Suprapubic skin (tissue), 4 donors: ENCODE measurements around the gene PLAAT4. TPM values are rescaled to one million over a fixed set of nuclear protein-coding genes. Genes with fewer than 3 reads are reported as not detected.

ENCODE experiments used
- DNase-seq, 2 donors: peaks; one replicate each; pipeline ENCODE4 v3.0.0-alpha.2; 2019; ENCODE audit warnings: low spot score in 2 of 2
- H3K27ac ChIP-seq: fragments of 200-600 bp; sonication (generic); one replicate; pipeline ENCODE4 v1.5.1; 2019
- H3K27me3 ChIP-seq: fragments of 200-600 bp; sonication (generic); one replicate; pipeline ENCODE4 v1.5.1; 2019
- H3K36me3 ChIP-seq: fragments of 200-600 bp; sonication (generic); one replicate; pipeline ENCODE4 v1.5.1; 2019
- H3K4me1 ChIP-seq: fragments of 200-600 bp; sonication (generic); one replicate; pipeline ENCODE4 v1.5.1; 2019
- H3K4me3 ChIP-seq: fragments of 200-600 bp; sonication (generic); one replicate; pipeline ENCODE4 v1.5.1; 2019; ENCODE audit warnings: mild to moderate bottlenecking
- H3K9me3 ChIP-seq: fragments of 200-600 bp; sonication (generic); one replicate; pipeline ENCODE4 v1.5.1; 2019
- EP300 ChIP-seq: sonication (generic); formaldehyde crosslinking; IDR thresholded peaks from one replicate; pipeline ENCODE4 v1.6.1; 2017; ENCODE audit warnings: antibody characterized with exemption
- POLR2A ChIP-seq, 2 donors: fragments of 450-650 bp; IDR thresholded peaks; one replicate each; pipeline ENCODE4 v1.6.1; 2017; ENCODE audit warnings: antibody characterized with exemption in 2 of 2, mild to moderate bottlenecking in 2 of 2, moderate library complexity in 2 of 2
- POLR2AphosphoS5 ChIP-seq, 3 donors: sonication (generic); formaldehyde crosslinking; IDR thresholded peaks; one replicate each; pipeline ENCODE4 v1.6.1; 2017; ENCODE audit warnings: antibody characterized with exemption in 3 of 3
- whole genome bisulfite sequencing: methylation state at CpG from one replicate; pipeline ENCODE4 v1.1.5; 2018; 5-methylcytosine and 5-hydroxymethylcytosine counted together
- total RNA-seq, 4 donors: library from RNA; depleted of rRNA; stranded (reverse); fragments of >200 nt; gene quantifications; one replicate each; pipeline ENCODE4 v1.1.0, GENCODE V29; 2016
- TF ChIP-seq, protein P1 (sequence below), 2 donors: fragments of 200-600 bp in 1 of 2; fragments of 450-650 bp in 1 of 2; sonication (generic) in 1 of 2; IDR thresholded peaks; one replicate each; pipeline ENCODE4 v1.5.1; 2016 to 2019; ENCODE audit warnings: antibody characterized with exemption in 2 of 2, mild to moderate bottlenecking in 1 of 2, moderate library complexity in 1 of 2

The PLAAT4 gene
- total RNA-seq, 4 donors from 2014 or later = 3.3 to 14.1 (median 4.6) TPM; not detected in 1

DNA sequence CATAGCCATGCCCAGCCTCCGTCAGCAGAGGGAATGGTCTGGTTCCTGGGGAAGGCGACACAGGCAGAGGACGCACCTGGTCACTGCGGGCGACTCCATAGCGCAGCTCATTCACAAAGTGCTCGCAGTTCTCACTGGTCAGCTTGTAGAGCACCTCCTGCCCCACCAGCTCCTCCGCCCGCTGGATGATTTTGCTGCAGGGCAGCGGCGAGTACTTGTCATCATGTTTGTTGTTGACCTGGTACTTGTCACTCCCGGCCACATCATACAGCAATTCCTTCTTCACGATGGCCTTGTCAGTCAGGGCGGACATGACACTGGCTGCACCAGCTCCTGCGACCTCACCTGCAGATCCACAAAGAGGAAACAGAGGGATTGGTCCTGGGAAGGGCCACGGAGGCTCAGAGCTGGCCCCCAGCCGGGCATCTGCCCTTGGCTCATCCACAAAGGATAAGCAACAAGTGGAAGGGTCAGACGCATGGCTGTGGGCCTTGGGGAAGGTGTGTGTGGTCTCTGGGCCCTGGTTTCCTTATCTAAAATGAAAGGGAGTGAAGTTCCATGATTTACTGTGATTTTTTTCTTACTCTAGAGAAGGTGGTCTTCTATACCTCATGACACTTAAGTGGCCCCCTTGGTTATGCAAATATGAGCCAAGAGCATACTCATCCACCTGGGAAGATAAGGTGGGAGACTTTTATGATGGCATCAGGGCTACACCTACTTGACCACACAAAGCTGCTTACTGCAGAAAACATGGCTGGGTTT lies 53.6 kb downstream of the PLAAT4 start:
- H3K4me3 ChIP-seq = no peak overlapping the region
- no peaks in the 10 kb centered on the region for H3K4me1 ChIP-seq
- TF ChIP-seq, protein P1, sequence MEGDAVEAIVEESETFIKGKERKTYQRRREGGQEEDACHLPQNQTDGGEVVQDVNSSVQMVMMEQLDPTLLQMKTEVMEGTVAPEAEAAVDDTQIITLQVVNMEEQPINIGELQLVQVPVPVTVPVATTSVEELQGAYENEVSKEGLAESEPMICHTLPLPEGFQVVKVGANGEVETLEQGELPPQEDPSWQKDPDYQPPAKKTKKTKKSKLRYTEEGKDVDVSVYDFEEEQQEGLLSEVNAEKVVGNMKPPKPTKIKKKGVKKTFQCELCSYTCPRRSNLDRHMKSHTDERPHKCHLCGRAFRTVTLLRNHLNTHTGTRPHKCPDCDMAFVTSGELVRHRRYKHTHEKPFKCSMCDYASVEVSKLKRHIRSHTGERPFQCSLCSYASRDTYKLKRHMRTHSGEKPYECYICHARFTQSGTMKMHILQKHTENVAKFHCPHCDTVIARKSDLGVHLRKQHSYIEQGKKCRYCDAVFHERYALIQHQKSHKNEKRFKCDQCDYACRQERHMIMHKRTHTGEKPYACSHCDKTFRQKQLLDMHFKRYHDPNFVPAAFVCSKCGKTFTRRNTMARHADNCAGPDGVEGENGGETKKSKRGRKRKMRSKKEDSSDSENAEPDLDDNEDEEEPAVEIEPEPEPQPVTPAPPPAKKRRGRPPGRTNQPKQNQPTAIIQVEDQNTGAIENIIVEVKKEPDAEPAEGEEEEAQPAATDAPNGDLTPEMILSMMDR (IDR thresholded peaks at IDR 0.05) = no peak
- TF ChIP-seq POLR2AphosphoS5 (IDR thresholded peaks at IDR 0.05) = no peak
- TF ChIP-seq EP300 = no peak
- TF ChIP-seq POLR2A (IDR thresholded peaks at IDR 0.05) = no peak
- no peaks in the 10 kb centered on the region for H3K27me3 ChIP-seq
- WGBS = 97% methylated on average over 17 of the region's 18 CpGs
- peaks cover 12% of the 10 kb centered on the region for H3K36me3 ChIP-seq
- DNase-seq = no peak
- H3K9me3 ChIP-seq = no peaks in the 10 kb centered on the region
- no peak overlapping the region for H3K27ac ChIP-seq

DNA sequence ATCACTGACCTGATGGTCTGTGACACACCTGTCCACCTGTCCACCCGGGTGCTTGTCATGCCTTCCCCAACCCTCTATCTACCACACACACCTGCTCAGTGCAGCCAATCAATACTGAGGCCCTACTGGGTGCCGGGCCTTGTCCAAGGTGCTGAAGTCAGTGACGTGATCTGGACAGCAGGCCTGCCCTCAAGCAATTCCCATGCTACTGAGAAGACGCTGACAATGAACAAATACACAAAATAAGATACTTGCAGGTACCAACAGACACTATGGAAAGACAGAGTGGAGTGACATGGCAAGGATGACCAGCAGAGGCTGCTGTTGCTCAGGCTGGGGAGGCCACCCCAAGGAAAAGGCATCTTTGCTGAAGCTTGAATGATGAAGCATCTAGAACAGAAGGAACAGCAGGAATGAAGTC lies 56.4 kb downstream of the PLAAT4 start:
- no peaks in the 10 kb centered on the region for H3K4me1 ChIP-seq
- no peak overlapping the region for H3K27ac ChIP-seq
- 79% methylated on average over 4 of the region's 4 CpGs for WGBS
- no peaks in the 10 kb centered on the region for H3K9me3 ChIP-seq
- H3K36me3 ChIP-seq = peaks cover 15% of the 10 kb centered on the region
- no peak overlapping the region for H3K4me3 ChIP-seq
- TF ChIP-seq EP300 = no peak
- TF ChIP-seq, protein P1 (IDR thresholded peaks at IDR 0.05) = peak; percentile 8 to 40
- H3K27me3 ChIP-seq = no peaks in the 10 kb centered on the region
- no peak for DNase-seq

GRCh38 chr11:63595296-63595695 lies 58.7 kb downstream of the PLAAT4 start:
- DNase-seq = peak in 1 of 2 donors; percentile 14
- H3K9me3 ChIP-seq = no peaks in the 10 kb centered on the region
- no peak overlapping the region for H3K4me3 ChIP-seq
- H3K27me3 ChIP-seq = no peaks in the 10 kb centered on the region
- TF ChIP-seq POLR2A (IDR thresholded peaks at IDR 0.05) = no peak
- TF ChIP-seq, protein P1 (IDR thresholded peaks at IDR 0.05) = no peak
- H3K4me1 ChIP-seq = no peaks in the 10 kb centered on the region
- WGBS = 79% methylated on average over 4 of the region's 4 CpGs
- no peak overlapping the region for H3K27ac ChIP-seq
- H3K36me3 ChIP-seq = peaks cover 9% of the 10 kb centered on the region

Other genes with a start within 250 kb of the PLAAT4 start
- not detected for gene SLC22A9, start 167.0 kb upstream of the PLAAT4 start, total RNA-seq
- gene PLAAT5, start 45.6 kb upstream of the PLAAT4 start, total RNA-seq = 1 to 10 TPM in 3 of 4 donors, under 1 TPM in 1; 0.38 to 9.9 (median 2.4) TPM
- 1 to 10 TPM in 2 of 4 donors, under 1 TPM in 1, not detected in 1; 0.76 to 6.3 (median 2.3) TPM for gene LGALS12, start 30.7 kb upstream of the PLAAT4 start, total RNA-seq
- gene PLAAT2, start 26.6 kb downstream of the PLAAT4 start, total RNA-seq = not detected
- gene PLAAT3, start 77.6 kb downstream of the PLAAT4 start, total RNA-seq = 10 to 100 TPM in 3 of 4 donors, 1 to 10 TPM in 1; 7.1 to 14.2 (median 10.2) TPM
- gene ATL3, start 134.6 kb downstream of the PLAAT4 start, total RNA-seq = 10 to 100 TPM; 72.2 to 89.0 (median 80.9) TPM
- 100 to 1,000 TPM; 161 to 221 (median 193) TPM for gene RTN3, start 144.7 kb downstream of the PLAAT4 start, total RNA-seq
- gene ZFTA, start 232.0 kb downstream of the PLAAT4 start, total RNA-seq = 1 to 10 TPM; 3.3 to 5.0 (median 4.8) TPM